Glutamatergic neuron (in vitro differentiated cells): ENCODE data around the gene CTAG1A. TPM values are rescaled to one million over a fixed set of nuclear protein-coding genes. Genes with fewer than 3 reads are reported as not detected.

Experiments
- DNase-seq: peaks from one replicate; pipeline ENCODE4 v3.0.0; 2022
- H3K27ac Mint-ChIP-seq: one replicate; pipeline ENCODE4 v1.8.0; 2020; ENCODE audit warnings: mild to moderate bottlenecking, mixed read lengths, inconsistent platforms; ENCODE audit not compliant: unreplicated experiment
- H3K27me3 Mint-ChIP-seq: one replicate; pipeline ENCODE4 v1.8.0; 2020; ENCODE audit warnings: mild to moderate bottlenecking, moderate library complexity, mixed read lengths, inconsistent platforms; ENCODE audit not compliant: unreplicated experiment
- H3K36me3 Mint-ChIP-seq: one replicate; pipeline ENCODE4 v1.8.0; 2020; ENCODE audit warnings: mild to moderate bottlenecking, mixed read lengths, inconsistent platforms; ENCODE audit not compliant: unreplicated experiment
- H3K4me1 Mint-ChIP-seq: one replicate; pipeline ENCODE4 v1.8.0; 2020; ENCODE audit warnings: mild to moderate bottlenecking, low read depth, mixed read lengths, inconsistent platforms; ENCODE audit not compliant: unreplicated experiment
- H3K4me3 Mint-ChIP-seq: one replicate; pipeline ENCODE4 v1.8.0; 2020; ENCODE audit warnings: mild to moderate bottlenecking, mixed read lengths, inconsistent platforms; ENCODE audit not compliant: unreplicated experiment
- H3K9me3 Mint-ChIP-seq: one replicate; pipeline ENCODE4 v1.8.0; 2020; ENCODE audit warnings: mild to moderate bottlenecking, moderate library complexity, mixed read lengths, inconsistent platforms; ENCODE audit not compliant: unreplicated experiment
- total RNA-seq: library from RNA; stranded (reverse); fragmentation: NEBNext Ultra II Directional; extraction: Animal tissue kit (Norgen Biotek cat#: 25700); gene quantifications from one replicate; pipeline ENCODE4 v1.2.1, GENCODE V29; 2021; ENCODE audit not compliant: unreplicated experiment
- TF ChIP-seq, protein P1 (sequence below): fragments of 200-600 bp; sonication (generic); IDR thresholded peaks from one replicate; pipeline ENCODE4 v1.5.0; 2021; ENCODE audit not compliant: partially characterized antibody, unreplicated experiment

Gene CTAG1A
- total RNA-seq, 1 donor from 2014 or later: not detected

DNA sequence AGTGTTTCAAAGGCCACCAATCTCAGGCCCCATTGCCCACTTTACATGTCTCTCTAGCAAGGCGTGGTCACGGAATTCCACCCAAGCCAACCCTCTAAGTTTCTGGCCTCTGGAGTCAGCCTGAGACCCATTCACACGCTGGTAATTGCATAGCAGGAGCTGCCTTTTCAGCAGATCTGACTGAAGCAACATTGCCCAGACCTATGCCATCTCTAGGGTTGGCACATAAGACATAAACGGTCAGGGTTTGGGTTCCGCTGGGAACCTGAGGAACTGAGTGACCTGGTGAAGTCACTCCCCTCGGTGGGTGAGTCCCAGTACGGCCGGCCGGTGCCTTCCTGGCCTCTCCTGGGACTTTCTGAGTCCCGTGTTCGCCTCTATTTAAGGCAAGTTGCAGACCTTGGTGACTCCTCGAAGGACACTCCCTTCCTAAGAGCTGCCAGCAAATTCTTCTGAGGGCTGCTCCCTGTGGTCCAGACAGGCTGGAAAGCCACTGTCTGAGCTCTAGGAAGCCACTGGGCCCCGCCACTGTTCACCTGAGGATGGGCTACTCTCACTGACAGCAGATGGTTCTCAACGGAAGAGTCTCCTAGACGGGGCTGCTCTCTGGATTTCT is 15.9 kb downstream of the CTAG1A start:
- H3K9me3 Mint-ChIP-seq: no peaks in the 10 kb centered on the region
- TF ChIP-seq, protein P1, sequence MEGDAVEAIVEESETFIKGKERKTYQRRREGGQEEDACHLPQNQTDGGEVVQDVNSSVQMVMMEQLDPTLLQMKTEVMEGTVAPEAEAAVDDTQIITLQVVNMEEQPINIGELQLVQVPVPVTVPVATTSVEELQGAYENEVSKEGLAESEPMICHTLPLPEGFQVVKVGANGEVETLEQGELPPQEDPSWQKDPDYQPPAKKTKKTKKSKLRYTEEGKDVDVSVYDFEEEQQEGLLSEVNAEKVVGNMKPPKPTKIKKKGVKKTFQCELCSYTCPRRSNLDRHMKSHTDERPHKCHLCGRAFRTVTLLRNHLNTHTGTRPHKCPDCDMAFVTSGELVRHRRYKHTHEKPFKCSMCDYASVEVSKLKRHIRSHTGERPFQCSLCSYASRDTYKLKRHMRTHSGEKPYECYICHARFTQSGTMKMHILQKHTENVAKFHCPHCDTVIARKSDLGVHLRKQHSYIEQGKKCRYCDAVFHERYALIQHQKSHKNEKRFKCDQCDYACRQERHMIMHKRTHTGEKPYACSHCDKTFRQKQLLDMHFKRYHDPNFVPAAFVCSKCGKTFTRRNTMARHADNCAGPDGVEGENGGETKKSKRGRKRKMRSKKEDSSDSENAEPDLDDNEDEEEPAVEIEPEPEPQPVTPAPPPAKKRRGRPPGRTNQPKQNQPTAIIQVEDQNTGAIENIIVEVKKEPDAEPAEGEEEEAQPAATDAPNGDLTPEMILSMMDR: no peak

DNA sequence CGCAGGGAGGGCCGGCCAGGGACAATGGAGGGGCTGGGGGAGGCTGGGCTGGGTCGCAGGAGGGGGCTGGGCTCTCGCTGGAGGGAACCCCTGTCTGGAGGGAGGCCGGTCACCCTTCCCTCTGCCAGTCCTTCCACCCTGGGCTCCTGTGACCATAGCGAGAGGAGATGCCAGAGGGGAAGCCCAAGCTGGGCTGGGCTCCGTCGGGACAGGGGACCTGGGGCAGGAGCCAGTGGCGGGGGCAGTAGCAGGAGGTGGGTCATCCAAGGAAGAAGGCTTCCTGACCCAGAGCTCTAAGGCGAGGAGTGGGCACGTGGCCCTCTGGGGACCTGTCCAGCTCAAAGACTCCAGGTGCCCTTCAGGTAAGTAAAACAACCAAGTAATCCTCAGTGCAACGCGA is 17.3 kb downstream of the CTAG1A start:
- TF ChIP-seq, protein P1: no peak
- Mint-ChIP-seq H3K36me3 (no peaks in the 10 kb centered on the region), H3K27me3 (no peaks in the 10 kb centered on the region), H3K9me3 (no peaks in the 10 kb centered on the region), H3K4me1 (no peaks in the 10 kb centered on the region), H3K27ac (no peak overlapping the region), H3K4me3 (no peak overlapping the region)
- DNase-seq: no peak

More for the DNA sequence above, 15.9 kb downstream of the CTAG1A start:
- Mint-ChIP-seq H3K36me3 (no peaks in the 10 kb centered on the region), H3K27ac (no peak overlapping the region), H3K27me3 (no peaks in the 10 kb centered on the region), H3K4me3 (no peak overlapping the region), H3K4me1 (no peaks in the 10 kb centered on the region)
- DNase-seq: no peak

DNA sequence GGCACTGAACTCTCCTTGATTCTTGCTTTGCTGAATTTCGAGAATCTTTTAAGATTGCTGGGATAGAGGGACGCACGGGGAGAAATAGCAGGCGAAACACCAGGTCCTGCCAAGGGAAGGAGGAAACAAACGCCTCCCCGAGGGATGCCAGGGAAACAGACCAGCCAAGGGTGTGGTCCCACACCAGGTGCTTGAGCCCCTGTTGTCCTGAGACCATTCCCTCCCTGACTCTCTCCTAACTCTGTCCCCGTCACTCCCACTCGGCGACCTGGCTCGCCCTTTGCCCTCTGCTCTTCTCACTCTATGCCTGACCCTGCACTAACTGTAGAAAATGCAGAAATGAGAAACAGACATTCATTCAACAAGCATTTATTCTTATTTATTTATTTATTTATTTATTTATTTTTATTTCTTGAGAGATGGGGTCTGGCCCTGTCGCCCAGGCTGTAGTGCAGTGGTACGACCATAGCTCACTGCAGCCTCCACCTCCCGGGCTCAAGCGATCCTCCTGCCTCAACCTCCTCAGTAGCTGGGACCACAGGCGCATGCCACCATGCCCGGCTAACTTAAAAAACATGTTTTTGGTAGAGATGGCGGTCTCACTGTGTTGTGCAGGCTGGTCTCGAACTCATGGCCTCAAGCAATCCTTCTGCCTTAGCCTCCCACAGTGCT is 18.0 kb downstream of the CTAG1A start:
- H3K27ac Mint-ChIP-seq: no peak overlapping the region
- H3K4me1 Mint-ChIP-seq: no peaks in the 10 kb centered on the region
- no peaks in the 10 kb centered on the region for H3K9me3 Mint-ChIP-seq
- no peaks in the 10 kb centered on the region for H3K27me3 Mint-ChIP-seq
- TF ChIP-seq, protein P1: no peak
- no peak for DNase-seq
- no peaks in the 10 kb centered on the region for H3K36me3 Mint-ChIP-seq
- H3K4me3 Mint-ChIP-seq: no peak overlapping the region

DNA sequence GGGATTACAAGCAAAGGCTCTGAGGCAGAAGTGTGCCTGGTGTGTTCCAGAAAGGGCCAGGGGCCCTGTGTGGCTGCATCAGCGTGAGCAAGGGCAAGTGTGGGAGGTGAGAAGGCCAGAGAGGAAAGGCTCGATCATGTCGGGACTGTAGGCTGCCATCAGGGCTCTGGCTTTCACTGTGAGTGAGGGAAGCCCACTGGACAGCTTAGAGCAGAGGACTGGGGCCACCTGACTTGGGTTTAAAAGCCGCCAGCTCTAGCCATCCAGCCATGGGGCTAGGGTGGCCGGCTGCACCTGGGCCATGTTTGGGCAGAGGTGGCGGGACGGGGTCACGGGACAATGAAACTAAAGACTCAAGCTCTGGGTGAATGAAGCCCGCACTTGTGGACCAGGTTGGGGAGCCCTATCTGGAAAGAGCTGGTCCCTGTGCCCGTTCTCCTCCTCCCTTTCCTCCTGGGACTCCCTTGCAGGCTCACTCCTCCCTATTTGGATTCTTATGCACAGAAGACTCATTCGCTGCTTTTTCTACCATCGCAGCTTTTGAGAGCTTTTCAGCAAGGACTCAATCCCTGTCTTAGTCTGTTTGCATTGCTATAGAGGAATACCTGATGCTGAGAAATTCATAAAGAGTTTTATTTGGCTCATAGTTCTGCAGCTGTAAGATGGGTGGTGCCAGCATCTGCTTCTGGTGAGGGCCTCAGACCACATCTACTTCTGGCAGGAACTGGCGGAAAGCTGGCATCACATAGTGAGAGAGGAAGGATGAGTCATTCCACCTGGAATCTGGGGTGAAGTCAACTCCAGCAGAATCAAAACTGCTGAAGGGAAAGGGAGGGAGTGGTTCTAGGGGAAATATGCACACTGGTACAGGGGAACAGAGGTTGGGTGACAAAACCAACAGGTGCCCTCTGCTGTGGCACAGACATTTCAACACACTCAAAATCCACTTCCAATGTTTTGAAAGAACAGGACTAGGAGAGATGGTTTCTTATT is 18.8 kb downstream of the CTAG1A start:
- H3K4me1 Mint-ChIP-seq: no peaks in the 10 kb centered on the region
- TF ChIP-seq, protein P1: no peak
- peaks cover 1% of the 10 kb centered on the region for H3K9me3 Mint-ChIP-seq
- DNase-seq: no peak
- H3K36me3 Mint-ChIP-seq: no peaks in the 10 kb centered on the region
- no peak overlapping the region for H3K27ac Mint-ChIP-seq
- no peaks in the 10 kb centered on the region for H3K27me3 Mint-ChIP-seq
- H3K4me3 Mint-ChIP-seq: no peak overlapping the region
